H1 (cell line): ENCODE data around the gene IVL. TPM values are rescaled to one million over a fixed set of nuclear protein-coding genes. Genes with fewer than 3 reads are reported as not detected.

ENCODE experiments used
- CTCF ChIA-PET: fragments of 300-600 bp; sonication (Branson Sonifier 250); formaldehyde crosslinking; loops from one replicate; lab custom pipeline; 2021; ENCODE audit not compliant: partially characterized antibody; lab: Charles Lee
- POLR2A ChIA-PET: fragments of 300-600 bp; sonication (Branson Sonifier 250); formaldehyde crosslinking; loops from one replicate; lab custom pipeline; 2021; ENCODE audit warnings: inconsistent platforms; ENCODE audit not compliant: partially characterized antibody; lab: Charles Lee
- DNase-seq, 2 experiments: peaks; one replicate each; pipeline versions ENCODE4 v3.0.0 to v3.0.0-alpha.2; 2010 to 2022; ENCODE audit warnings: low spot score in 2 of 2, low read depth in 1 of 2, mixed read lengths in 1 of 2
- FAIRE-seq: peaks from 2 replicates; lab custom pipeline; 2011; peaks lifted over from hg19 to GRCh38; lab: Jason Lieb, UNC
- H2AFZ ChIP-seq: 2 replicates; pipeline ENCODE4 v1.8.1; 2012; ENCODE audit warnings: low read length, inconsistent platforms
- H2AK5ac ChIP-seq: 2 replicates; pipeline ENCODE4 v1.6.1; 2013; ENCODE audit warnings: low read depth, low read length
- H2BK120ac ChIP-seq: replicated peaks from 2 replicates; pipeline ENCODE3; 2013; ENCODE audit warnings: low read depth, low read length, inconsistent platforms
- H2BK12ac ChIP-seq: 2 replicates; pipeline ENCODE4 v1.6.1; 2013; ENCODE audit warnings: low read depth, low read length
- H2BK15ac ChIP-seq: 2 replicates; pipeline ENCODE4 v1.6.1; 2013; ENCODE audit warnings: low read length
- H2BK20ac ChIP-seq: 2 replicates; pipeline ENCODE4 v1.6.1; 2013; ENCODE audit warnings: low read length
- H2BK5ac ChIP-seq: 2 replicates; pipeline ENCODE4 v1.6.1; 2013; ENCODE audit warnings: low read depth, low read length
- H3K14ac ChIP-seq: 2 replicates; pipeline ENCODE4 v1.6.1; 2013; ENCODE audit warnings: inconsistent platforms; ENCODE audit not compliant: insufficient read length
- H3K18ac ChIP-seq: 2 replicates; pipeline ENCODE4 v1.6.1; 2013; ENCODE audit warnings: low read length; ENCODE audit errors: extremely low read depth
- H3K23ac ChIP-seq: 2 replicates; pipeline ENCODE4 v1.6.1; 2013; ENCODE audit warnings: inconsistent platforms; ENCODE audit not compliant: insufficient read length
- H3K23me2 ChIP-seq: 2 replicates; pipeline ENCODE4 v1.6.1; 2013; ENCODE audit warnings: low read depth, low read length
- H3K27ac ChIP-seq: 2 replicates; pipeline ENCODE4 v1.6.1; 2011; ENCODE audit warnings: low read depth, low read length, inconsistent platforms
- H3K27me3 ChIP-seq, 4 experiments: replicated peaks in 1 of 4; 1 replicate in 1 of 4; 2 replicates in 3 of 4; pipeline versions ENCODE4 v1.6.1 to v1.8.1; 2011 to 2013; ENCODE audit warnings: low read length in 3 of 4, mild to moderate bottlenecking in 3 of 4, inconsistent platforms in 2 of 4, mixed read lengths in 2 of 4, moderate library complexity in 1 of 4; ENCODE audit not compliant: control insufficient read depth in 3 of 4, insufficient read depth in 3 of 4; ENCODE audit errors: extremely low read depth in 1 of 4
- H3K36me3 ChIP-seq, 4 experiments: 2 replicates each; pipeline versions ENCODE4 v1.6.1 to v1.8.1; 2011 to 2013; ENCODE audit warnings: mild to moderate bottlenecking in 4 of 4, low read length in 3 of 4, moderate library complexity in 2 of 4, control low read depth in 1 of 4, inconsistent platforms in 1 of 4; ENCODE audit not compliant: insufficient read depth in 4 of 4, control insufficient read depth in 2 of 4
- H3K4ac ChIP-seq: replicated peaks from 2 replicates; pipeline ENCODE3; 2013; ENCODE audit warnings: low read length, low read depth, mixed read lengths, inconsistent platforms; ENCODE audit not compliant: insufficient read length
- H3K4me1 ChIP-seq, 4 experiments: replicated peaks in 1 of 4; 1 replicate in 1 of 4; 2 replicates in 3 of 4; pipeline versions ENCODE4 v1.6.1 to v1.8.1; 2011 to 2013; ENCODE audit warnings: low read length in 3 of 4, inconsistent platforms in 2 of 4, mixed read lengths in 1 of 4; ENCODE audit not compliant: insufficient read depth in 4 of 4, control insufficient read depth in 3 of 4
- H3K4me2 ChIP-seq, 2 experiments: 2 replicates each; pipeline versions ENCODE4 v1.6.1 to v1.8.1; 2011 to 2013; ENCODE audit warnings: low read depth in 2 of 2, low read length in 2 of 2, control low read depth in 1 of 2, inconsistent platforms in 1 of 2, mild to moderate bottlenecking in 1 of 2; ENCODE audit not compliant: insufficient read depth in 1 of 2
- H3K4me3 ChIP-seq, 4 experiments: fragments of 200-600, 300-600 bp in 1 of 4; sonication (generic), shearing (Covaris generic), sonication (Bioruptor Twin) in 1 of 4; 2 replicates each; pipeline versions ENCODE4 v1.5.1 to v1.8.1; 2011 to 2016; ENCODE audit warnings: low read length in 4 of 4, low read depth in 3 of 4, control low read depth in 2 of 4, inconsistent platforms in 2 of 4, mild to moderate bottlenecking in 2 of 4, mixed read lengths in 1 of 4, moderate library complexity in 1 of 4; ENCODE audit not compliant: insufficient read depth in 2 of 4; ENCODE audit errors: extremely low read depth in 1 of 4
- H3K56ac ChIP-seq: replicated peaks from 2 replicates; pipeline ENCODE3; 2013; ENCODE audit warnings: low read depth, mild to moderate bottlenecking, mixed read lengths, low read length, inconsistent platforms; ENCODE audit not compliant: insufficient read length
- H3K79me1 ChIP-seq: 2 replicates; pipeline ENCODE4 v1.6.1; 2013; ENCODE audit warnings: low read depth, low read length, control low read depth
- H3K79me2 ChIP-seq, 2 experiments: 2 replicates each; pipeline versions ENCODE4 v1.6.1 to v1.8.1; 2012 to 2013; ENCODE audit warnings: low read length in 2 of 2, mild to moderate bottlenecking in 2 of 2, inconsistent platforms in 1 of 2; ENCODE audit not compliant: insufficient read depth in 2 of 2, control insufficient read depth in 1 of 2
- H3K9ac ChIP-seq, 4 experiments: replicated peaks in 1 of 4; 1 replicate in 1 of 4; 2 replicates in 3 of 4; pipeline versions ENCODE4 v1.6.1 to v1.8.1; 2011 to 2013; ENCODE audit warnings: low read depth in 3 of 4, low read length in 3 of 4, control low read depth in 2 of 4, mild to moderate bottlenecking in 2 of 4, moderate library complexity in 2 of 4, inconsistent platforms in 1 of 4; ENCODE audit errors: extremely low read depth in 1 of 4
- H3K9me3 ChIP-seq, 2 experiments: 2 replicates each; pipeline versions ENCODE4 v1.6.1 to v1.8.1; 2012 to 2013; ENCODE audit warnings: mild to moderate bottlenecking in 2 of 2, moderate library complexity in 2 of 2, control low read depth in 1 of 2, inconsistent platforms in 1 of 2, low read depth in 1 of 2, low read length in 1 of 2, mixed read lengths in 1 of 2; ENCODE audit not compliant: insufficient read depth in 2 of 2
- H4K20me1 ChIP-seq, 2 experiments: replicated peaks in 1 of 2; 2 replicates each; pipeline versions ENCODE3 to v1.8.1; 2011 to 2013; ENCODE audit warnings: inconsistent platforms in 2 of 2, low read length in 2 of 2, mild to moderate bottlenecking in 1 of 2; ENCODE audit not compliant: insufficient read depth in 2 of 2, control insufficient read depth in 1 of 2
- H4K5ac ChIP-seq: 2 replicates; pipeline ENCODE4 v1.6.1; 2013; ENCODE audit warnings: low read length, low read depth, mixed read lengths, inconsistent platforms; ENCODE audit not compliant: insufficient read length
- H4K8ac ChIP-seq: 2 replicates; pipeline ENCODE4 v1.8.0; 2013; ENCODE audit warnings: mild to moderate bottlenecking, moderate library complexity, low read length, inconsistent platforms; ENCODE audit not compliant: insufficient read depth; ENCODE audit errors: extremely low read depth
- H4K91ac ChIP-seq: replicated peaks from 2 replicates; pipeline ENCODE3; 2013; ENCODE audit warnings: low read length, mixed read lengths, inconsistent platforms; ENCODE audit not compliant: insufficient read length
- HDAC6 ChIP-seq: IDR thresholded peaks from one replicate; pipeline ENCODE4 v1.7.1; 2012; ENCODE audit warnings: low read depth, mild to moderate bottlenecking, inconsistent platforms, low read length, moderate library complexity
- JUN ChIP-seq: IDR thresholded peaks from 2 replicates; pipeline ENCODE4 v1.6.1; 2011; ENCODE audit warnings: low read depth, mild to moderate bottlenecking, improper control_type of control experiment, low read length
- RXRA ChIP-seq: IDR thresholded peaks from 2 replicates; pipeline ENCODE4 v1.6.1; 2011; ENCODE audit warnings: low read depth, mild to moderate bottlenecking, low read length, moderate library complexity; ENCODE audit not compliant: insufficient read depth
- SRF ChIP-seq: IDR thresholded peaks from 2 replicates; pipeline ENCODE4 v1.6.1; 2011; ENCODE audit warnings: mild to moderate bottlenecking, low read depth, low read length, moderate library complexity
- TBP ChIP-seq: IDR thresholded peaks from 2 replicates; pipeline ENCODE4 v1.6.1; 2011; ENCODE audit warnings: low read depth, low read length, improper control_type of control experiment
- TCF12 ChIP-seq: IDR thresholded peaks from 2 replicates; pipeline ENCODE4 v1.6.1; 2011; ENCODE audit warnings: low read depth, mild to moderate bottlenecking, low read length
- WGBS, 2 experiments: shearing (Covaris generic) in 1 of 2; methylation state at CpG; one replicate each; pipeline versions ENCODE4 v1.1.6 to v1.1.7; 2013 to 2015; ENCODE audit warnings: low lambda C conversion rate in 2 of 2, mixed read lengths in 2 of 2, inconsistent platforms in 1 of 2, low coverage in 1 of 2, missing lambda C conversion rate in 1 of 2; ENCODE audit not compliant: insufficient replicate concordance in 2 of 2, insufficient coverage in 1 of 2, insufficient read length in 1 of 2; ENCODE audit errors: extremely low coverage in 1 of 2, missing lambda C conversion rate in 1 of 2; 5-methylcytosine and 5-hydroxymethylcytosine counted together
- polyA plus RNA-seq, 7 experiments: library from polyadenylated mRNA; depleted of rRNA in 3 of 7; stranded (reverse) in 5 of 7; unstranded in 2 of 7; fragments of >200 nt in 5 of 7; fragments of 200-250 nt in 2 of 7; gene quantifications; 1 replicate in 5 of 7; 2 replicates in 1 of 7; 4 replicates in 1 of 7; pipeline versions ENCODE4 v1.2.1 to v1.2.3, GENCODE V29; 2011 to 2013; ENCODE audit warnings: missing spikeins in 2 of 7, mixed read lengths in 2 of 7
- total RNA-seq: library from RNA; stranded (reverse); fragmentation: NEBNext Ultra II Directional; extraction: Animal tissue kit (Norgen Biotek cat#: 25700); gene quantifications from 2 replicates; pipeline ENCODE4 v1.2.1, GENCODE V29; 2021
- TF ChIP-seq, protein P1 (sequence below), 3 experiments: IDR thresholded peaks; 1 replicate in 2 of 3; 2 replicates in 1 of 3; pipeline versions ENCODE4 v1.5.1 to v1.6.1; 2011; ENCODE audit warnings: low read length in 3 of 3, mild to moderate bottlenecking in 3 of 3, inconsistent platforms in 2 of 3, low read depth in 1 of 3, moderate library complexity in 1 of 3; ENCODE audit not compliant: insufficient read depth in 1 of 3; ENCODE audit errors: control extremely low read depth in 1 of 3
- TF ChIP-seq, protein P2 (sequence below): IDR thresholded peaks from 2 replicates; pipeline ENCODE4 v1.6.1; 2012; ENCODE audit warnings: low read length, inconsistent platforms
- TF ChIP-seq, protein P3 (sequence below): IDR thresholded peaks from 2 replicates; pipeline ENCODE4 v1.6.1; 2011; ENCODE audit warnings: low read depth, mild to moderate bottlenecking, low read length; ENCODE audit not compliant: insufficient read depth

The IVL gene
- total and polyA plus RNA-seq, 2 of the 8 experiments (the other 6 are each of a cell fraction or from before 2014, with no cell fraction given): not detected

DNA sequence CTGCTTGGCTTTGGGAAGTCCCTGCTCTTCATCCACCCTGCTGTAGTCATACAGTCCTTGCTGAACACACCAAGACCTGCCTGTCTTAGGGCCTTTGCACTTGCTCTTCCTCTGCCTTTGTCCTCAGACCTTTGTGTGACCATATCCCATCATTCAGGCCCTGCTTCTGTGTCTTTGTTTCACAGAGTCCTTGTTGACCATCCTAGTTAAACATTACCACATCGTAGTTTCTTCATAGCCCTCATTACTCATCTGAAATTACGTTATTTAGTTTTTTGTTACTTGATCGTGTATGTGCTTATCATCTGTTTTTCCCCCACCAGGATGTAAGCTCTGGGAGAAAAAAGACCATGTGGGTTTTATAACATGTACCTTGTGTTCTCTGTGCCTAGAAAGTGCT is 20.3 kb downstream of the IVL start:
- Histone ChIP-seq H3K18ac (no peak overlapping the region), H4K20me1 (no peaks in the 10 kb centered on the region), H2BK120ac (no peak overlapping the region), H3K27me3 (0 out of 7 replicates have a peak, but pooled peaks cover 0 to 2% (median 0%) of the 10 kb centered on the region in 4 experiments), H3K36me3 (peaks cover 0 to 5% (median 0%) of the 10 kb centered on the region in 4 experiments; a peak in 1 of 8 replicates), H3K4me1 (no peaks in the 10 kb centered on the region), H3K4me2 (no peak overlapping the region), H3K4ac (no peak overlapping the region), H3K23ac (no peak overlapping the region), H3K56ac (no peak overlapping the region), H3K79me1 (no peaks in the 10 kb centered on the region), H3K9ac (no peak overlapping the region), H2BK12ac (no peak overlapping the region), H3K27ac (no peak overlapping the region), H3K14ac (no peak overlapping the region), H3K79me2 (no peaks in the 10 kb centered on the region), H3K4me3 (no peak overlapping the region), H2AK5ac (no peak overlapping the region), H3K9me3 (peaks cover 16 to 18% of the 10 kb centered on the region in 2 experiments), H4K5ac (no peak overlapping the region), H2BK5ac (no peak overlapping the region), H4K8ac (no peak overlapping the region), H2BK20ac (no peak overlapping the region), H2BK15ac (no peak overlapping the region), H4K91ac (no peak overlapping the region), H3K23me2 (no peaks in the 10 kb centered on the region), H2AFZ (no peak overlapping the region)
- WGBS, 2 experiments: 96% methylated on average over 3 of the region's 3 CpGs; no CpG with 5 or more reads in 1 of the 2 experiments
- CTCF ChIA-PET: no interaction called here
- DNase-seq: no peak
- POLR2A ChIA-PET: no interaction called here
- no peak for FAIRE-seq
- TF ChIP-seq JUN (no peak), SRF (no peak), RXRA (no peak), TCF12 (no peak), TBP (no peak), HDAC6 (no peak)
- TF ChIP-seq, protein P1, sequence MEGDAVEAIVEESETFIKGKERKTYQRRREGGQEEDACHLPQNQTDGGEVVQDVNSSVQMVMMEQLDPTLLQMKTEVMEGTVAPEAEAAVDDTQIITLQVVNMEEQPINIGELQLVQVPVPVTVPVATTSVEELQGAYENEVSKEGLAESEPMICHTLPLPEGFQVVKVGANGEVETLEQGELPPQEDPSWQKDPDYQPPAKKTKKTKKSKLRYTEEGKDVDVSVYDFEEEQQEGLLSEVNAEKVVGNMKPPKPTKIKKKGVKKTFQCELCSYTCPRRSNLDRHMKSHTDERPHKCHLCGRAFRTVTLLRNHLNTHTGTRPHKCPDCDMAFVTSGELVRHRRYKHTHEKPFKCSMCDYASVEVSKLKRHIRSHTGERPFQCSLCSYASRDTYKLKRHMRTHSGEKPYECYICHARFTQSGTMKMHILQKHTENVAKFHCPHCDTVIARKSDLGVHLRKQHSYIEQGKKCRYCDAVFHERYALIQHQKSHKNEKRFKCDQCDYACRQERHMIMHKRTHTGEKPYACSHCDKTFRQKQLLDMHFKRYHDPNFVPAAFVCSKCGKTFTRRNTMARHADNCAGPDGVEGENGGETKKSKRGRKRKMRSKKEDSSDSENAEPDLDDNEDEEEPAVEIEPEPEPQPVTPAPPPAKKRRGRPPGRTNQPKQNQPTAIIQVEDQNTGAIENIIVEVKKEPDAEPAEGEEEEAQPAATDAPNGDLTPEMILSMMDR (IDR thresholded peaks at IDR 0.05; ENCODE audit: control extremely low read depth in 1 of 3, insufficient read depth in 1 of 3, low read depth in 1 of 3, low read length in 3 of 3): no peak
- TF ChIP-seq, protein P2, sequence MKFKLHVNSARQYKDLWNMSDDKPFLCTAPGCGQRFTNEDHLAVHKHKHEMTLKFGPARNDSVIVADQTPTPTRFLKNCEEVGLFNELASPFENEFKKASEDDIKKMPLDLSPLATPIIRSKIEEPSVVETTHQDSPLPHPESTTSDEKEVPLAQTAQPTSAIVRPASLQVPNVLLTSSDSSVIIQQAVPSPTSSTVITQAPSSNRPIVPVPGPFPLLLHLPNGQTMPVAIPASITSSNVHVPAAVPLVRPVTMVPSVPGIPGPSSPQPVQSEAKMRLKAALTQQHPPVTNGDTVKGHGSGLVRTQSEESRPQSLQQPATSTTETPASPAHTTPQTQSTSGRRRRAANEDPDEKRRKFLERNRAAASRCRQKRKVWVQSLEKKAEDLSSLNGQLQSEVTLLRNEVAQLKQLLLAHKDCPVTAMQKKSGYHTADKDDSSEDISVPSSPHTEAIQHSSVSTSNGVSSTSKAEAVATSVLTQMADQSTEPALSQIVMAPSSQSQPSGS: no peak
- TF ChIP-seq, protein P3, sequence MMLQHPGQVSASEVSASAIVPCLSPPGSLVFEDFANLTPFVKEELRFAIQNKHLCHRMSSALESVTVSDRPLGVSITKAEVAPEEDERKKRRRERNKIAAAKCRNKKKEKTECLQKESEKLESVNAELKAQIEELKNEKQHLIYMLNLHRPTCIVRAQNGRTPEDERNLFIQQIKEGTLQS: no peak
